GM13977 (cell line): ENCODE data around the gene EXD2.

Experiments used
- DNase-seq: peaks from one replicate; pipeline ENCODE4 v3.0.0; 2012; ENCODE audit warnings: low spot score
- CTCF ChIP-seq: IDR thresholded peaks from 2 replicates; pipeline ENCODE4 v1.5.1; 2012; ENCODE audit warnings: mild to moderate bottlenecking, control low read depth; ENCODE audit not compliant: insufficient read depth; ENCODE audit errors: extremely low read depth, missing control alignments
- in situ Hi-C: fragments of 300-500 bp; cut with MboI; formaldehyde crosslinking; loops from one replicate; pipeline ENCODE4 v1.12.0; 2022; ENCODE audit warnings: low sequenced_read_pairs, low pct_unique_long_range_greater_than_20kb, mixed read lengths, inconsistent platforms; ENCODE audit not compliant: unreplicated experiment

Gene EXD2

DNA sequence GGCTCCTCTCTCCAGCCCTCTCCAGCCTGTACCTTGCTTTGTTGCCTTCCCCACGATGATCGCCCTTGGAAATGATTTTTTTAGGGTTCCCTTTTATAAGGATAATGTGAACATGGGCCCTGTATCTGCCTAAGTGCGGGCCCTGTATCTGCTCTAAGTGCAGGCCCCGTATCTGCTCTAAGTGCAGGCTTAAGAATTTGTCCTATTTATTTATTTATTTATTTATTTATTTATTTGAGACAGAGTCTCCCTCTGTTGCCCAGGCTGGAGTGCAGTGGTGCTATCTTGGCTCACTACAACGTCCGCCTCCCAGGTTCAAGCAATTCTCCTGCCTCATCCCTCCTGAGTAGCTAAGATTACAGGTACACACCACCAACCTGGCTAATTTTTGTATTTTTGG lies 91.2 kb downstream of the EXD2 start:
- no peak for DNase-seq
- in situ Hi-C loops = no loop called here
- no peak for TF ChIP-seq CTCF

DNA sequence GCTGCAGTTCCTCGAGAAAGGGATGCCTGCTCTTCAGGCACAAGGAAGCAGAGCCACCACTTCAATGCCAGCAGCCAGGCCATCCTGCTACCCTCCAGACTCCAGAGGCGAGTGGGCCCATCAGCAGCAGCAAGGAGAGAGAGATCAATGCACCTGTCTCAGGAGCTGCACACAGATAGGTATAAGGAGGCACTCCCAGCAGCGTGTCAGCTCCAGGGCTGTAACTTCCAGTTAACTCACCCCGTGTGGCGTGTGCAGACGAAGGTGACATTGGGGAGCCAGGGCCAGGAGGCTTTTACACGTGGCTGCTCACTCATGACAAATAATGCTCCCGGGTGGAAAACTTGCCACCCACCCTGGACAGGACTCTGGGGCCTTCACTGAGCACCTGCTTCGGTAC lies 92.9 kb downstream of the EXD2 start:
- no peak for DNase-seq
- in situ Hi-C loops = no loop called here

DNA sequence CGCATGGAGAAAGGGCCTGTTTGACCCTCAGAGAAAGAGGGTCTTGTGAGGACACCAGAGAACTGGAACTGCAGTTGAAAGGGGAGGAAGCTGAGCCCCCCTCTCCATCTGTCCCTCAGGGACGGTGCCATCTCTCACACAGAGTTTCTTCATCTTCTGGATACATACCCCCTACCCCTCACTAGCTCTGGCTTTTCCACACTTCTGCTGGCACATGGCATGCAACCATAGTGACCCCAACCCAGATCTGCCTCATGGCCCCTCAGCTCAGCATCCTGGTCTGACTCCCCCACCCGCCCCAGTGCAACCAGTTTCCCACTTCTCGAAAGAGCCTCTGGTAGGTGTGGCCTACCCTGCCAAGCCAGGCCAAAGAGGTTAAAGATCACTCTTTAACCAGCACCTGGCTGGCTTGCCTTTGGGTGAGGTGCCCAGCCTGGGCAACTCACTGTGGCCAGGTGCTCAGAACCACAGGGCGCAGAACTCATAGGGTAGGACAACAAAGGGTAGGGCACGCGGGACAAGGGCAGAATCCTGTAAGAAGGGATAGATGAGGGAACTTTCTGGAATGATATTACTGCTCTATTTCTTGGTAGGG lies 94.5 kb downstream of the EXD2 start:
- in situ Hi-C loops = no loop called here
- no peak for TF ChIP-seq CTCF
- no peak for DNase-seq

More for the DNA sequence above, 92.9 kb downstream of the EXD2 start:
- no peak for TF ChIP-seq CTCF

- no peak for DNase-seq
- TF ChIP-seq CTCF = no peak
- in situ Hi-C loops = no loop called here
These were observed 96.1 kb downstream of the EXD2 start for GRCh38 chr14:69287098-69288010.

DNA sequence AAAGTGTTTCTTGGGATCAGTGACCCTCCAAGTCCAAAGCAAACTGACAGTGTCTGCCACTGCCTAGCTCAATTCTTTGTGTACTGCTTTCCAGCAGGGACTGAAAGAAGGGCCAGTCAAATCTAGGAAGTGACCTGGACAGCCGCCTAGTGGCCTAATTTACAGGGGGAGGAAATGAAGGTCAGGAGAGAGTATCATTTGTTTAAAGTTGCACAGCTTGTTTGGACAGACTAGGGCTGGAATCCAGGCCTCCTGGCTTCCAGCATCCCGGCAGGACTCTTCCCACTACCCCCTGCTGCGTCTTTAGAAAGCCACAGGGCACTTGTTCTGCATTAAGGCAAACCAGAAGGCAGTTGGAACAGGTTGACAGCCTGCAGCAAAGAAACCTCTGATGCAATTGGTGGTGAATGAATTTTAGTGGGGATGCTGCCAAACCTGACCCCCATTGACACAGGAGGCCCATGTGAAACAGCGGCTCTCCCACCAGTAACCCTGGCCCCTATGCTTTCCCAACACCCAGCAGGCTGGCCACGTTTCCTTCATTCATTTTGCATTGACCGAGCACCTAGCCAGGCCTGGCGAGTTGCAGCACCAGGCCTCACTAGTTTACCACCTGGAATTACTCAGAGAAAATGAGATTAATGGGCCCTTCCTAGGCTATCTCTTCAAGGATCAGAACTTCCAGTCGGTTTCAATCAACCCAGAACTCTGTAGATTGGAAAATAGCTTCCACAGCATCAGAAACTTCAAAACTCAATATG lies 96.9 kb downstream of the EXD2 start:
- in situ Hi-C loops = no loop called here
- TF ChIP-seq CTCF = no peak
- DNase-seq = no peak

DNA sequence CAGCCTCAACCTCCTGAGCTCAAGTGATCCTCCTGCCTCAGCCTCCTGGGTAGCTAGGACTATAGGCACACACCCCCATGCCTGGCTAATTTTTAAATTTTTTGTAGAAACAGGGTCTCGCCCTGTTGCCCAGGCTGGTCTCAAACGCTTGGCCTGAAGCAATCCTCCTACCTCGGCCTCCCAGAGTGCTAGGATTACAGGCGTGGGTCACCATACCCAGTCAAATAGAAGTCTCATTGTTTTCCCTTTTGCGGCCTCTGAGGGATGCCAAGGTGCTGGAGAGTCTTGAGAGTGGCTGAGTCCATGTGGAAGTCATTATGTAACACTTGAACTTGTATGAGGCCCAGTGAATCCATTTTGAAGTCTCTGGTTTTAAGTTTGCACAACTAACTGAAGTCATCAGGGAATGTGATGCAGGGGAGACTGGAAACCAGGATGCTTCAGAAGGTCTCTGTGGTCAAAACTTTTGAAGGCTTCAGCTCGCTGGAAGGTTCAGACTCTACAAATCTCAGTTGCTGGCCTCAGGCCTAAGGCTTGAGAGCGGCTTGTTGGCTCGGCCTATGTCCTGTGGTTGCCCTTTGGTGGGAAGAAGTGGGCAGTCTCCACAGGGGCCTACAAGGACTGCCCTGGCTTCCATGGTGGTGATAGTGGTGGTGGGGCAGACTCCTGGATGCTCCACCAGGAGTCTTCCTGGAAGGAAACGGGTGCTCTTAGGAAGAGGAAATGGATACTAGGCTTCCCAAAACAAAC lies 97.8 kb downstream of the EXD2 start:
- no peak for DNase-seq
- no peak for TF ChIP-seq CTCF
- in situ Hi-C loops = no loop called here
